Measurements from ENCODE around the gene ZNF407.

ZNF407 gene

DNA sequence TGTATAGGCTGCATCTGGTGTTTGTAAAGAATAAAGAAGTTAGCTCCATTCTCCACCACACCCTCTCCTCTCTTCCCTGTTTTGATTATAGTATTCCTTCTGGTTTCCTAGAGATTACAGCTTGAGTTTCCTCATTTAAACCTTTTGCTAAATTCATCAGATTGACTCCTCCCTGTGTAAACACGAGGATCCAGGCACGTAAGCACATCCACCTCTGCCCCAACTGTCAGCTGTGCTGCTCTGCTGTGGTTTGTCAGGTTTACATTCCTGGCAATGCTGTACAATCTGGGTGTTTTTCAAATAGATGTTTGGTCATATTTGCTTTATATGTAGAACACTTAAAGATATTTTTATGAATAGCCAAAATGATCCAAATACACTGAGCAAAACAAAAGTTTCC lies 308.5 kb downstream of the ZNF407 start:
- in situ Hi-C loops (cut with MboI; ENCODE audit: low sequenced_read_pairs): no loop called here

GRCh38 chr18:74914052-74914591 lies 316.5 kb downstream of the ZNF407 start:
- in situ Hi-C loops (cut with MboI; ENCODE audit: low sequenced_read_pairs): no loop called here

GRCh38 chr18:74914648-74915047 lies 317.0 kb downstream of the ZNF407 start:
- in situ Hi-C loops (cut with MboI; ENCODE audit: low sequenced_read_pairs): no loop called here

DNA sequence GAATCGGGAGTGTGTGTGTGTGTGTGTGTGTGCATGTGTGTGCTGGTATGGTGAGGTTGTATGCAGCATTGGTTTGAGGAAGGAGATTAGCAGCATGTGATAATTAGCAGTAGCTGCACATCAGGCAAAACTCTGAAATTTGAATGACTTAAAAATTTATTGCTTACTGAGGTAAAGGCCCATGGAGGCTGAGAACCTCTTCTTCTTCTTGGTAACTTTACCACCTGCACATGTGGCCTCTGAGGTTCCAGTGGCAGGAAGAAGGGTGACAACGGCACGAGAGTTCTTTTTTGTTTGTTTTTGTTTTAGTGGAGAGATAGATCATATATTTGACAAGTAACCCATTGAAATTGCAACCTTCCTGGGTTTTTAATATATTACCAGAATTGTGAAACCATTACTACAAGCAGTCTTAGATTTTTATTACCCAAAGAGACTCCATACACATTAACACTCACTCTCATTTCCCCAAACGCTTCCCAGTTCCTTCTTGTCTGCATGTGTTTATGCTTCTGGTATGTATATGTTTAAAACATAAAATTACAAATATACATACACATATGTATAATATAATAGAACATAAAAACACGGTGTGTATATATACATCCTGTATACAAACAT lies 319.2 kb downstream of the ZNF407 start:
- in situ Hi-C loops (cut with MboI; ENCODE audit: low sequenced_read_pairs): no loop called here

DNA sequence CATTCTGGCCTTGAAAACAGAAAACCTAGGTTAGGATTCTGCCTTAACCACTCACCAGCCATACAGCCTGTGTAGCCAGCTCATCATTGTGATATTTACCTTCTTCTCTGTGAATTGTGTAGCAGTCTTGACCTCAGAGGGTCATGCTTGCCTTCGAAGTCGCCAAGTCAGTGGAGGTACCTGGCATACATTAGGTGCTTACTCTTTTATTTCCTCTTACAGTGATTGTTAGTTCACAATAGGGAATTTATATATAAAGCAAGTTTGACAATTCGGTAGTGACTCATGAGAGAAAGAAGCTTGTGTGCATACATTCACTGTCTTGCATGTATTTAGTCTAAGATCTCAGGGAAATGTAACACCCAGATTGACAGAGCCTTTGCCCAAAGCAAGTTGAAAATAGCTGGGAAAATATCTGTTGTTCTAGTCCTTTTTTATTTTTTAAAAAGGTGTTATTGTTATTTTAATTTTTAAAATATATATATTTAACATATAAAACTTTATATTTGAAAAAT lies 320.7 kb downstream of the ZNF407 start:
- in situ Hi-C loops (cut with MboI; ENCODE audit: low sequenced_read_pairs): no loop called here

DNA sequence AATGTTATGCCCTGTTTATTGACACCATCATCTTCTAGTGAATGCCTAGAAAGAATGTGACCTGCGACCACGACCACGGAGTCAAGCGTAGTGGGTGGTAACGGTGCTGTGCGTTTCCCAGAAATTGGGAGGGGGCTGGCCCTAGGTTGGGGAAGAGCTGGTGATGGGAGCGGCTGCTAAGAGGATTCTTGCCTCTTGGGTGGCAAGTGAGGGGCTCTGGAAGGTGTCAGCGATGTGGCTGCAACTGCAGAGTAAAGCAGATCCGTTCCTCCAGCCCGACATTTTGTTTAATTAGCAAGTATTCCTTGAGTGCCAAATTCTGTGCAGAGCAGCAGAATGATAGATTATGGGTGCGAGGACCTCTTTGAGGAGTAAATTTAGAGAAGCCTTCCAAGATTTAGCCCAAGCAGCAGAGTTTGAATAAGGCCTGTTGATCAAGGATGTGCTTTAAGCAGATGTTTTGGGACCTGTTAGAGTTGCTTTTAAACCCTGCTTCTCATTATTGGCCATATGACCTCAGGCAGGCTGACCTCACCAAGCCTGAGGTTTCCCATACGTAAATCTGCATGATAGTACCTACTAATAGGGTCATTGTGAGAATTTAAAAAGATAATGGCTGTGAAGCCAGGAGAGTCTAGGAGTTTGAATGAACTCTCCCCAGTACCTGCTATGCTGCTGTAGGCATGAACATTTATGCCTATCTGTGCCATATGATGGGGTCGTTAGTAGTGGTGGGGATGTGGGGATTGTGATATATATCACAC lies 323.6 kb downstream of the ZNF407 start:
- in situ Hi-C loops (cut with MboI; ENCODE audit: low sequenced_read_pairs): no loop called here

DNA sequence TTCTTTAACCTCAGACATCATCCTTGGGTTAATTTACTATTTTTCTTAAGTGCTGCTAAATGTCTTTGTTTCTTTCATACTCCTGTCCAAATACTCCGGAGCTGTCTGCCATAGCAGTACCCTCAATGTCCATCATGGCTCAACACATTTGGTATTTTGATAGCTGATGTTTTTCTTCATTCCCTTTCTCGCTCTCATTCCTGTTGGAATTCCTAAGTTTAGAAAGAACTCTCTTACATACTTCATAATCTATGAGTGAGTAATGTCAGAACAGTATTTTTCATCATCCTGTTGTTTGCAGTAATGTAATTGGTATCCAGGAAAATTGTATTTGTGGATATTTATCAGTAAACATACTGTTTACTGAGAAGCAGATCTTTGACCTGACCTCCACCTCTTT lies 328.4 kb downstream of the ZNF407 start:
- in situ Hi-C loops (cut with MboI; ENCODE audit: low sequenced_read_pairs): no loop called here

- in situ Hi-C loops (cut with MboI; ENCODE audit: low sequenced_read_pairs): no loop called here
Observed at GRCh38 chr18:74928194-74928968, 330.7 kb downstream of the ZNF407 start.

GRCh38 chr18:74929110-74929509 lies 331.4 kb downstream of the ZNF407 start:
- in situ Hi-C loops (cut with MboI; ENCODE audit: low sequenced_read_pairs): no loop called here

- in situ Hi-C loops (cut with MboI; ENCODE audit: low sequenced_read_pairs): no loop called here
Observed at GRCh38 chr18:74930616-74931015, 332.9 kb downstream of the ZNF407 start.

DNA sequence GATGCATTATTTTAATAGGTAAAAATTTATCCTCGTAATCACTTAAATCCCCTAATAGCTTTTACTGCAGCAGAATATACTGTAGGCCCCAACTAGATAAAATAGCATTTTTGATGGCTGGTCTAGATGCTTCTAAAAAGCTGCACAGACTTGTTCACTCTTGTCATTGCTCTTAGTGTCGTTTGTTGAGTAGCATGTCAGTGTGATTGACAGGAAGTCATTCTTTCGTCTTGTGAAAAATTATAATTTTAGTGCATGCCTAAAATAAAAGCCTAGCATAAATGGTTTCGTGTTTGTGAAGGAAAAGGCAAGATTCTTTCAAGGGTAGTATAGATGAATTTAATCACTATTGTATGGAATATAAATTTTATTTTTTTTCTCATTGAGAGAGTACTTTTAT lies 336.3 kb downstream of the ZNF407 start:
- in situ Hi-C loops (cut with MboI; ENCODE audit: low sequenced_read_pairs): no loop called here

GRCh38 chr18:74935434-74935833 lies 337.8 kb downstream of the ZNF407 start:
- in situ Hi-C loops (cut with MboI; ENCODE audit: low sequenced_read_pairs): no loop called here

DNA sequence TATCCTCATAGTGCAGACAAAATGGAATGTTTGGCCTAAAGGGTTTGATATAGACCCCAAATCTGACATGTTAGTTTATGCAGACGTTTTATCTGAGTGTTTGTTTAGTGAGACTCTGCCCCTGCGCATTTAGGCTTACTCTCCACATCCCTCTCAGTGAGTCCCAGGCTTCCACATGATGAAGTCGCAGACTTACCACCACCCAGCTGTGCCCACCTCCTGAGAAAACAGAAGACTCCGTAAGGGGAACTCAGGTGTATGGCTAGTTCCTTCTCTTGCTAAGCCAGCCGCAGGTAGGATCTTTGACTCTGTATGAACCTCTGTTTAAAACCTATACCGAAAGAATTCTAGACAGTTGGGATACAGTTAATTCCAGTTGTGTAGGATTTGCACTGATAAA lies 338.7 kb downstream of the ZNF407 start:
- in situ Hi-C loops (cut with MboI; ENCODE audit: low sequenced_read_pairs): no loop called here

- in situ Hi-C loops (cut with MboI; ENCODE audit: low sequenced_read_pairs): no loop called here
Observed at GRCh38 chr18:74937291-74937690, 339.6 kb downstream of the ZNF407 start.

DNA sequence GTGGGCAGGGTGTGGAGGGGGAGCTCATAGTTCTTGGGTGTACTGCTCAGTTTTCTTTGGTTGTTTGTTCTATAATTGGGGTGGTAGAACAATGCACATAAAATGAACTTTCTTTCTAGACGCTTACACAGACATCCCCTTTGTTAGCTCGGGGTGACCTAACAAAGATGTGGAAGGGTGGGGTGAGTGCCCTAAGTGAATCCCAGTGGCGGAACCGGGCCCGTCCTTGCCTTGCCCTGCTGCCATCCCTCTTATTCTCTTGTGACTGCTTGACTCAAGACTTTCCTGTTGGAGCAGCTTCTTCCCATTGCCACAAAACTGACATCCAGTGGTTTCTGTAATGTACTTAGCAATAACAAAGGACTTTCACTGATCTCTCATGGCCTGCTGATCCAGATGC lies 343.2 kb downstream of the ZNF407 start:
- in situ Hi-C loops (cut with MboI; ENCODE audit: low sequenced_read_pairs): no loop called here

DNA sequence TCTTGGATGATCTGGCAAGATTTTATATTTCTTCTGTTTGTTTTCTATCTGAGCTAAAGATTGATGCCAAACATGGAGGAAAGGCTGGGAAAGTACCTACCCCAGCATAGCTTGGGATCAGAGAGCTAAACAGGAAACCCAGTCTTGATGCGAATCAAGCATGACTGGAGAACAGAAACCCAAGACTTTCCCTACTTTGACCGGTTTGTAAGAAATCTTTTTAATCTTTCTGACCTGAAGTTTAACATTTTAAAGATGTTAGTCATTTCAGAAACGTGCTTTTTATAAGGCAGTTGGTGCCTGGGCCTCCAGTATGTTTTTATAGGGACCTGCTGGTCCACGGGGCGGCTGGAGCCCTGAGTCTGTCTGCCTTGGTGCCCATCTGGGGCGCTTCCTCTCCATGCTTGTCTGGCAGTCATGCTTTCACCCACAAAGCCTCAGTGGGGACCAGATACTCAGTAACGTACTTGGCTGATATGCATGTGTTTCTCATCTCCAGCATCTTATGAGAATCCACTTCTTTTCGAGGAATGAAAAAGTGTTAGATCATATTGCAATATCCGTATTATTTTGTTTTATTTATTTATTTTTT lies 344.7 kb downstream of the ZNF407 start:
- in situ Hi-C loops (cut with MboI; ENCODE audit: low sequenced_read_pairs): no loop called here

DNA sequence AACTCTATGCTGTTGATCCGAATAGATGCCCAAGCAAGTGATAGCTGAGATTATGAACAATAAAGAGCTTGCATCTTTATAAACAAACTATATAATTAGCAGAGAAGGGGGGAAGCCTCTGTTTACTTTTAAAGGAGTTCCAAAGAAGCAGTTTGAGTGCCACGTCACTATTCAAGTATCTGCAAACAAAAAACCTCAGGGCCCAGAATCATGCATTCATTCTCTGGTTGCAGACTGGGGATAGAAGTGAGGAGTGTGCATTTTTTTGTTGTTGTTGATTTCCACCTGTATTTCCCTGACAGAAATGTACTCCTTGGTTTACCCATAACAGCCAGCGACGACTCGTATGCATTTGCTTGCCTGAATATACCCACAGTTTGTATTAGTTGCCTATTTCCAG lies 347.0 kb downstream of the ZNF407 start:
- in situ Hi-C loops (cut with MboI; ENCODE audit: low sequenced_read_pairs): no loop called here

DNA sequence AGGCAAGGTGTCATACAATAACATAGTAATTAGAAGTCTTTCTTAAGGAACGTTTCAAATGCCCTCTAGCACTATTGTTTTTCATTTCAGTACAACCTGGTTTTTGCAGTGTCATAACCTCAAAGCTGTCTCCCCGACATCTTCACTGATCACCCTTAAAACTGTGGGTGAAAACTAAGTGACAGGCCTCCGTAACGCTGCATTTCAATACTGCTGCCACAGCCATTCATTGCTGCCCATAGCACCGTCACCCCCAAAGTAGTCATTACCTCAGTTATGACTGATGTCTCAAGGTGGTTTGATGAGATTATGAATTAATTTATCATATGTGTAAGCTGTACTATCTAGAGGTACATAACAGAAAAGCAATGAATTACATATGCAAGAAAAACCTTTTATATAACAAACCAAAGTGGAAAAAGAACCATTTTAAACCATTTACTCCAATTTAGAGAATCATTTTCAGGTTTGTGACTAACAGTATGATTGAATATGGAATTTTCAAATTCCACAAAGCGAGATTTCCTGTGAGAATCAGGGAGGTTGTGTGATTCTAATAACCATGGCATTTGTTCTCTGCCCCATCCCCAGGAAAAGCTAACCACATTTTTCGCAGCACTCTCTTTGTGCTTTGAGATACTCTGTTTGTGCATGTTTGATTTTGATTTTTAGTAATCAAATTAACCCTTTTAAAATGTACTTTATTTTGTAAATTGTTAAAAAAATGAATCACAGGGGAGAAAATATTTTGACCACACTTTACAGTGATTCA lies 348.3 kb downstream of the ZNF407 start:
- in situ Hi-C loops (cut with MboI; ENCODE audit: low sequenced_read_pairs): no loop called here

GRCh38 chr18:74946646-74947375 lies 349.1 kb downstream of the ZNF407 start:
- in situ Hi-C loops (cut with MboI; ENCODE audit: low sequenced_read_pairs): no loop called here

DNA sequence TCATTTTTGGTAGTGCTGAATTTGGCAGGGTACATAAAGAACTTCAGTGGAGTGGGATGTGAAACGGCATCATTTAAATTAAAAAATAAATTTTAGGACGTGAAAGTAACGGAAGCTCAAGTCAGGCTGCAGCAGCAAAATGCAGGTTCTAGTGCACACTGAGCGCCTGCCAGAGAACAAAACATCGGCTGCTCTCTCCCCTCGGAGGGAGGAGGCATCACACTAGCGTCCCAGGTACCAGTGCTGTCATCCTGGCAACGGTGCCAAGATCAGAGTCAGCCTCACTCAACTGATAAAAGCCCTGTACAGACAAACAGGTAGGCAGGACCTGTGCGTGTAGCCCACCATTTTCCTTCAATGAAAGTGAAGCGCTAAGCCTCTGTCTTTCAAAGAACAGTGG lies 349.7 kb downstream of the ZNF407 start:
- in situ Hi-C loops (cut with MboI; ENCODE audit: low sequenced_read_pairs): no loop called here

Measured in HL-60/S4 treated with retinoic acid at 250 ng/mL for 4 days and 3 days (cell line).